HG02938 (cell line): ENCODE results near the gene NCK1.
"Not testable (repeated sequence)": the region's sequence is repeated elsewhere in the genome, so short reads cannot be mapped to it uniquely, and the experiment has no call there.

Source experiments
- ATAC-seq: cut with Tn5 transposase; IDR thresholded peaks from one replicate; pipeline ENCODE4 v1.9.1; 2021; ENCODE audit warnings: mild to moderate bottlenecking, moderate library complexity; ENCODE audit not compliant: unreplicated experiment

The NCK1 gene

GRCh38 chr3:136982033-136982432 lies 120.0 kb downstream of the NCK1 start:
- no peak for ATAC-seq

DNA sequence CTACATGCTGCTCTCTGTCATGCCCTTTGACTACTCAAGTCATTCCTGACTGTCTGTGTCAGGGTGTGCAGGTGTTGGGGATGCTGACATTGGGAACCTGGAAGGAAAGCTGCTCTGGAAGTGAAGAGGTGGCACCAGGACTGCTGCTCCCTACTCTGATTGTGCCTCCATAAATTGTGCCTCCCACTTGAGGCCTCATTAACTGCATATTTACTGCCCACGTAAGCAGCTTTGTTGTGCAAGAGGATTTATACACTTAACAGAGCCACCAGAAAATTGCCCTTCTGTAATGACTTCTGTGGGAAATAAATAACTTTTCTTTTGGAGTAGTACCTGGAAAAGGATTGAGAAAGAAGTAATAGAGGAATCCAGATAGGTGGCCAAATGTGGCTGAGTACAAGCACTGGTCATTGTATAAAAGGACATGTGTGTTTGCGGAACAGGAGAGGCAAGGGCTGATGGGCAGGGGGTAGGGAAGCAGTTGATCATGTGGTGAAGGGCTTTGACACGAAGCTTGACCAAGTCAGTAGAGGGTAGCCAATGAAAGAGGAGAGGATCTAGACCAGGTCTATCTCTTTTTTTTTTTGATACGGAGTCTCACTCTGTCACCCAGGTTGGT lies 120.6 kb downstream of the NCK1 start:
- ATAC-seq: no peak

DNA sequence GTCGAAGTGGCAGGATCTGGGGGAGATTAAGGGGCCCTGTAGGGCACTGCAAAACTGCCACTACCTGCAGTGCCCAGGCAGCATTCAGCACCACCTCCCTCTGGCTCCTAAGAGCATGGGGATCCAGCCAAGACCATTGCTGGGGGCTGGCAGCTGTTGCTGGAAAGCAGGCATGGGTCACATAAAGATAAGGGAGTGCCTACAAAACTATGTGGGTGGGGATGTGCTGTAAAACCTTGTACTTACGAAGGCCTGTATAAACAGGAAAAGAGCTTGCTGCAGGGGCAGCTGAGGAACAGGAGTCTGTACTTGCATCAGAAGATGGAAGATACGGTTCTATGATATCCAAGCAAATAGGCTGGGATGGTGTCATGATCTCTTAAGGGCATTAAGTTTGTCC lies 122.8 kb downstream of the NCK1 start:
- ATAC-seq: no peak

DNA sequence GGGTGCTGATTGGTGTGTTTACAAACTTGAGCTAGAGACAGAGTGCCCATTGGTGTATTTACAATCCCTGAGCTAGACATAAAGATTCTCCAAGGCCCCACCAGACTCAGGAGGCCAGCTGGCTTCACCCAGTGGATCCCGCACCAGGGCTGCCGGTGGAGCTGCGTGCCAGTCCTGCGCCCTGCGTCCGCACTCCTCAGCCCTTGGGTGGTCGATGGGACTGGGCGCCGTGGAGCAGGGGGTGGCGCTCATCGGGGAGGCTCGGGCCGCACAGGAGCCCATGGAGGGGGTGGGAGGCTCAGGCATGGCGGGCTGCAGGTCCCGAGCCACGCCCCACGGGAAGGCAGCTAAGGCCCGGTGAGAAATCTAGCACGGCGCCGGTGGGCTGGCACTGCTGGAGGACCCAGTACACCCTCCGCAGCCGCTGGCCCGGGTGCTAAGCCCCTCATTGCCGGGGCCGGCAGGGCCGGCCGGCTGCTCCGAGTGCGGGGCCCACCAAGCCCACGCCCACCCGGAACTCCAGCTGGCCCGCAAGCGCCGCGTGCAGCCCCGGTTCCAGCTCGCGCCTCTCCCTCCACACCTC lies 125.5 kb downstream of the NCK1 start:
- not testable (repeated sequence) for ATAC-seq

- ATAC-seq: no peak
Observed at GRCh38 chr3:136988651-136989050, 126.6 kb downstream of the NCK1 start.

DNA sequence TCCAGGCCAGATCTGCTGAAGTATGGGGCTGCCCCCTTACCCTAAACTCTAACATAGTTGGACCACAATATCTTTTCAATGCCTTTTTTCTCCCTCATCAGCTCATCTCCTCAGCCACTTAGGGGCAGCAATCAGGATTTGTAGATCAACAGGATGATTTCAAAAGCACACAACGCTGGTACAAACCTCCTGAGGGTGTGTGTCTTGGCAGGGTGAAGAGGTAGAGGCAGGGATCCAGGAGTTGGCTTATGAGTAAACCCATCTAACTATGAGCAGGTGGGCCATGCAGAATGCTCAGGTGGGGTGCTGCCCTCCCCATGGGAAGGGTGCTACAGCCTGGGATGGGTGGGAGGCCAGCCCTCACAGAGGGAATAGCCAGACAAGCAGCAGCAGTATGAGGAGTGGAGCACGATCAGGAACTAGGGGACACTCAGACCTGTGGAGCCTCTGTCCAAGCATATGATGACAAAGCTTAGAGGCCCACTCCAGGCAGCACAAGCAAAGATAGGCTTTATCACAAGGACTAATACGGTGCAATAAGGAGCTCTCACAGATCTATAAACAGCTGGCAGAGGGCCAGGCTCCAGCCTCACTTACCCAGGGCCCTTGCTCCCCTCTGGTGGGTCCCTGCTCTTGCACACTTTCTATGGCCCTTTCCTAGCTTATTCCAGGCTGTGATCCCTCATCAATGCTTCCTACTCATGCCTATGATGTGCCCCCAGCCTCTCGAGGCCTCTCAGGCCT lies 127.9 kb downstream of the NCK1 start:
- ATAC-seq: no peak

DNA sequence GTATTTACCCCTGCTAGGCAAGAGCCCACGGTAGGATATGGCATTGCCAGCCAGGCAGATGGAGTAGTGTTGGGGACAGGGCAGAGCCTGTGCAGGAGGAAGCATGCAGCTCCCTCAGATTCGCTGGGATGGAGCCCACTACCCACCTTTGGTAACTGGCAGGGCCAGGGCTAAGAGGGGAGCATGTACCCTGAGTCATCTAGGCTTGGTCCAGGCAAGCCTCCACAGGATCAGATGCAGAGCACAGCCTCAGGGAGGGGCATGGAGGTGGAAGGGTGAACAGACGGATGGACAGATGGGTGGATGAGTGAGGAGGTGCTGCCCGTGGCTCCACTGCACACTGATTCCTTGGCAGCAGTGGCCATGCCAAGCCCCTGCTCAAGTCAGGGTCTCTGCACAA lies 128.8 kb downstream of the NCK1 start:
- no peak for ATAC-seq

DNA sequence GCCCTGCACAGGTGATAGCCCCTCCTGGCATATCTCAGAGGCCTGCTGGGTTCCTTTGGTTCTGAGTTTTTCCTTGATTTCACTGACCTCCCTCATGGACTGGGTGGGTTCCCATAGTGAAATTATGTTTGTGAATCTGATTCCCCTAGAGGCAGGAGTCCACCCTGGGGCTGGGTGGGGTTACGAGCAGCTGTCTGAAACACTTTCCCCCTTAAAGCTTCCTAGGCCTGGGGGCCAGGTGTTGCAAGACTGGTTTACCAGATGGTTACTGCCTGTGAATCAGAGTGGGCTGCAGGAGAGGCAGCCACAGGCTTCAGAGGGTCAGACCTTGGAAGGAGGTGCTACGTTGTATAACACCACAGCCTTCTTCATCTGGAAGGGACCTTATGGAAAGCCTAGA lies 130.1 kb downstream of the NCK1 start:
- no peak for ATAC-seq

- no peak for ATAC-seq
Observed at GRCh38 chr3:136994772-136995516, 132.9 kb downstream of the NCK1 start.

DNA sequence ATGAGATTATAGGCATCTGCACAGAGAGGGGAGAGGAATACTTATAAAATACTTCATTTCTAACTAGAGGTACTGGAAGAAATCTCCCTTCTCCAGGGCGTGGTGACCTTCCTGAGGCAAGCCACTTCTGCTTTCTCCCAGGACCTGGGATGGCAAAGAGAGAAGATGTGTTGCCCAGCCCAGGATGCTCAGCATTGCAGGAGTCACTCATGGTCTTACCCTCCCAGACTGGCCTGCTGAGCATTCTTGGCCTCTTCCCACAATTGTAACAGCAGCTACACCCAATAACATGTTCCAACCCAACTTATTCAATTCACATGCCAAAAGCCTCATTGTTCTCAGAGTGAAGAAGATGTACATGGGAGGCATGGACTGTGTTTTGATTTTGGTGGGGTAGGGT lies 133.6 kb downstream of the NCK1 start:
- no peak for ATAC-seq
